Neural cell (in vitro differentiated cells): ENCODE measurements around the gene DNAJC3. TPM values are rescaled to one million over a fixed set of nuclear protein-coding genes. Genes with fewer than 3 reads are reported as not detected.

Experiments
- H2AFZ ChIP-seq: fragments of 200-600, 300-800 bp; sonication (generic), shearing (Covaris generic); 2 replicates; pipeline ENCODE4 v1.6.0; 2014; ENCODE audit warnings: low read depth, mild to moderate bottlenecking, antibody characterized with exemption, low read length, moderate library complexity
- H3F3A ChIP-seq: fragments of 200-600 bp; shearing (Covaris generic); 2 replicates; pipeline ENCODE4 v1.6.1; 2016; ENCODE audit warnings: mild to moderate bottlenecking, moderate library complexity, mixed read lengths, antibody characterized with exemption, low read length; ENCODE audit not compliant: insufficient read depth, poor library complexity, severe bottlenecking
- H3K27ac ChIP-seq: fragments of 200-600, 300-800 bp; sonication (generic), shearing (Covaris generic); 2 replicates; pipeline ENCODE4 v1.5.1; 2014; ENCODE audit warnings: mild to moderate bottlenecking, low read length, moderate library complexity
- H3K27me3 ChIP-seq: fragments of 300-800, 200-600 bp; sonication (generic), shearing (Covaris generic); 2 replicates; pipeline ENCODE4 v1.6.0; 2014; ENCODE audit warnings: mild to moderate bottlenecking, low read depth, low read length, moderate library complexity; ENCODE audit not compliant: insufficient read depth
- H3K36me3 ChIP-seq: fragments of 300-800, 200-600 bp; sonication (generic), shearing (Covaris generic); 2 replicates; pipeline ENCODE4 v1.5.1; 2014; ENCODE audit warnings: mild to moderate bottlenecking, antibody characterized with exemption, low read length, moderate library complexity; ENCODE audit not compliant: insufficient read depth
- H3K4me2 ChIP-seq: fragments of 300-800, 200-600 bp; sonication (generic), shearing (Covaris generic); 2 replicates; pipeline ENCODE4 v1.6.0; 2014; ENCODE audit warnings: mild to moderate bottlenecking, low read length
- H3K4me3 ChIP-seq: fragments of 300-800, 200-600 bp; sonication (generic), shearing (Covaris generic); 2 replicates; pipeline ENCODE4 v1.5.1; 2014; ENCODE audit warnings: mild to moderate bottlenecking, low read length, moderate library complexity
- H3K79me2 ChIP-seq: fragments of 200-600 bp; shearing (Covaris generic); replicated peaks from 2 replicates; pipeline ENCODE4 v1.6.0; 2014; ENCODE audit warnings: mild to moderate bottlenecking, low read length, moderate library complexity; ENCODE audit not compliant: insufficient read depth
- H3K9ac ChIP-seq: fragments of 300-800, 200-600 bp; sonication (generic), shearing (Covaris generic); 2 replicates; pipeline ENCODE4 v1.6.1; 2016; ENCODE audit warnings: mild to moderate bottlenecking, low read length, mixed read lengths
- H3K9me2 ChIP-seq: fragments of 200-600 bp; shearing (Covaris generic); 2 replicates; pipeline ENCODE4 v1.6.1; 2016; ENCODE audit warnings: mild to moderate bottlenecking, low read length, mixed read lengths; ENCODE audit not compliant: insufficient read depth
- H3K9me3 ChIP-seq: fragments of 200-600, 300-800 bp; sonication (generic), shearing (Covaris generic); 2 replicates; pipeline ENCODE4 v1.6.1; 2016; ENCODE audit warnings: mild to moderate bottlenecking, mixed run types, low read length, moderate library complexity, mixed read lengths
- H4K20me1 ChIP-seq: fragments of 200-600 bp; shearing (Covaris generic); 2 replicates; pipeline ENCODE4 v1.6.1; 2016; ENCODE audit warnings: mild to moderate bottlenecking, mixed run types; ENCODE audit not compliant: insufficient read depth
- EP300 ChIP-seq: fragments of 450-650 bp; conservative IDR thresholded peaks from 2 replicates; pipeline ENCODE4 v1.6.1; 2014; ENCODE audit warnings: antibody characterized with exemption, mild to moderate bottlenecking, moderate library complexity; ENCODE audit not compliant: poor library complexity, severe bottlenecking
- EZH2 ChIP-seq: fragments of 200-600, 300-800 bp; shearing (Covaris generic), sonication (generic); IDR thresholded peaks from 2 replicates; pipeline ENCODE4 v1.6.1; 2014; ENCODE audit warnings: antibody characterized with exemption, low read length, borderline replicate concordance, mild to moderate bottlenecking; ENCODE audit not compliant: insufficient read depth, poor library complexity, severe bottlenecking
- MXI1 ChIP-seq: fragments of 450-650 bp; conservative IDR thresholded peaks from 2 replicates; pipeline ENCODE4 v1.6.1; 2014; ENCODE audit warnings: antibody characterized with exemption, mild to moderate bottlenecking; ENCODE audit not compliant: poor library complexity, severe bottlenecking
- POLR2AphosphoS5 ChIP-seq: IDR thresholded peaks from 2 replicates; pipeline ENCODE4 v1.6.1; 2012
- SMC3 ChIP-seq: fragments of 450-650 bp; conservative IDR thresholded peaks from 2 replicates; pipeline ENCODE4 v1.6.1; 2014; ENCODE audit warnings: antibody characterized with exemption, mild to moderate bottlenecking, moderate library complexity; ENCODE audit not compliant: poor library complexity
- TAF1 ChIP-seq: IDR thresholded peaks from 2 replicates; pipeline ENCODE4 v1.6.1; 2012; ENCODE audit warnings: low read depth
- polyA plus RNA-seq: library from polyadenylated mRNA; depleted of rRNA; stranded (reverse); fragments of >200 nt; gene quantifications from 2 replicates; pipeline ENCODE4 v1.2.3, GENCODE V29; 2014
- TF ChIP-seq, protein P1 (sequence below): fragments of 450-650 bp; IDR thresholded peaks from 2 replicates; pipeline ENCODE4 v1.5.1; 2014; ENCODE audit warnings: antibody characterized with exemption, mild to moderate bottlenecking, moderate library complexity; ENCODE audit not compliant: poor library complexity, severe bottlenecking
- TF ChIP-seq, protein P2 (sequence below): IDR thresholded peaks from 2 replicates; pipeline ENCODE4 v1.6.1; 2012; ENCODE audit warnings: borderline replicate concordance

Gene DNAJC3
- polyA plus RNA-seq, 1 donor from 2014 or later = 8.2 TPM

DNA sequence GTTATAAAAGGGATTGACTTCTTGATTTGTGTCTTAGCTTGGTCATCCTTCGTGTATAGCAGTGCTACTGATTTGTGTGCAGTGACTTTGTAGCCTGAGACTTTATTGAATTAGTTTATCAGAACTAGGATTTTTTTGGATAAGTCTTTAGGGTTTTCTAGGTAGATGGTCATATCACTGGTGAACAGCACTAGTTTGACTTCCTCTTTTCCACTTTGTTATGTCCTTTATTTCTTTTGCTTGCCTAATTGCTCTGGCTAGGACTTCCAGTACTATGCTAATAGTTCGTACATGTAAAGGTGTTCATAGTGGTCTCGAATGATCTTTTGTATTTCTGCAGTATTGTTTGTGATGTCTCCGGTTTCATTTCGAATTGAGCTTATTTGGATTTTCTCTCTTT, 145.4 kb downstream of the DNAJC3 start:
- no peaks in the 10 kb centered on the region for H3K36me3 ChIP-seq
- no peaks in the 10 kb centered on the region for H3K9me2 ChIP-seq
- H3K4me2 ChIP-seq = no peak overlapping the region
- H3K9me3 ChIP-seq = no peaks in the 10 kb centered on the region
- H3K27ac ChIP-seq = no peak overlapping the region
- no peak overlapping the region for H3K4me3 ChIP-seq
- no peak overlapping the region for H2AFZ ChIP-seq
- TF ChIP-seq SMC3 (no peak), EP300 (no peak), MXI1 (no peak), TAF1 (no peak), POLR2AphosphoS5 (no peak), EZH2 (no peak)
- TF ChIP-seq, protein P1, sequence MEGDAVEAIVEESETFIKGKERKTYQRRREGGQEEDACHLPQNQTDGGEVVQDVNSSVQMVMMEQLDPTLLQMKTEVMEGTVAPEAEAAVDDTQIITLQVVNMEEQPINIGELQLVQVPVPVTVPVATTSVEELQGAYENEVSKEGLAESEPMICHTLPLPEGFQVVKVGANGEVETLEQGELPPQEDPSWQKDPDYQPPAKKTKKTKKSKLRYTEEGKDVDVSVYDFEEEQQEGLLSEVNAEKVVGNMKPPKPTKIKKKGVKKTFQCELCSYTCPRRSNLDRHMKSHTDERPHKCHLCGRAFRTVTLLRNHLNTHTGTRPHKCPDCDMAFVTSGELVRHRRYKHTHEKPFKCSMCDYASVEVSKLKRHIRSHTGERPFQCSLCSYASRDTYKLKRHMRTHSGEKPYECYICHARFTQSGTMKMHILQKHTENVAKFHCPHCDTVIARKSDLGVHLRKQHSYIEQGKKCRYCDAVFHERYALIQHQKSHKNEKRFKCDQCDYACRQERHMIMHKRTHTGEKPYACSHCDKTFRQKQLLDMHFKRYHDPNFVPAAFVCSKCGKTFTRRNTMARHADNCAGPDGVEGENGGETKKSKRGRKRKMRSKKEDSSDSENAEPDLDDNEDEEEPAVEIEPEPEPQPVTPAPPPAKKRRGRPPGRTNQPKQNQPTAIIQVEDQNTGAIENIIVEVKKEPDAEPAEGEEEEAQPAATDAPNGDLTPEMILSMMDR = no peak
- TF ChIP-seq, protein P2, sequence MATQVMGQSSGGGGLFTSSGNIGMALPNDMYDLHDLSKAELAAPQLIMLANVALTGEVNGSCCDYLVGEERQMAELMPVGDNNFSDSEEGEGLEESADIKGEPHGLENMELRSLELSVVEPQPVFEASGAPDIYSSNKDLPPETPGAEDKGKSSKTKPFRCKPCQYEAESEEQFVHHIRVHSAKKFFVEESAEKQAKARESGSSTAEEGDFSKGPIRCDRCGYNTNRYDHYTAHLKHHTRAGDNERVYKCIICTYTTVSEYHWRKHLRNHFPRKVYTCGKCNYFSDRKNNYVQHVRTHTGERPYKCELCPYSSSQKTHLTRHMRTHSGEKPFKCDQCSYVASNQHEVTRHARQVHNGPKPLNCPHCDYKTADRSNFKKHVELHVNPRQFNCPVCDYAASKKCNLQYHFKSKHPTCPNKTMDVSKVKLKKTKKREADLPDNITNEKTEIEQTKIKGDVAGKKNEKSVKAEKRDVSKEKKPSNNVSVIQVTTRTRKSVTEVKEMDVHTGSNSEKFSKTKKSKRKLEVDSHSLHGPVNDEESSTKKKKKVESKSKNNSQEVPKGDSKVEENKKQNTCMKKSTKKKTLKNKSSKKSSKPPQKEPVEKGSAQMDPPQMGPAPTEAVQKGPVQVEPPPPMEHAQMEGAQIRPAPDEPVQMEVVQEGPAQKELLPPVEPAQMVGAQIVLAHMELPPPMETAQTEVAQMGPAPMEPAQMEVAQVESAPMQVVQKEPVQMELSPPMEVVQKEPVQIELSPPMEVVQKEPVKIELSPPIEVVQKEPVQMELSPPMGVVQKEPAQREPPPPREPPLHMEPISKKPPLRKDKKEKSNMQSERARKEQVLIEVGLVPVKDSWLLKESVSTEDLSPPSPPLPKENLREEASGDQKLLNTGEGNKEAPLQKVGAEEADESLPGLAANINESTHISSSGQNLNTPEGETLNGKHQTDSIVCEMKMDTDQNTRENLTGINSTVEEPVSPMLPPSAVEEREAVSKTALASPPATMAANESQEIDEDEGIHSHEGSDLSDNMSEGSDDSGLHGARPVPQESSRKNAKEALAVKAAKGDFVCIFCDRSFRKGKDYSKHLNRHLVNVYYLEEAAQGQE = no peak
- H4K20me1 ChIP-seq = no peaks in the 10 kb centered on the region
- H3K27me3 ChIP-seq = no peaks in the 10 kb centered on the region
- no peaks in the 10 kb centered on the region for H3F3A ChIP-seq
- H3K79me2 ChIP-seq = no peaks in the 10 kb centered on the region
- no peak overlapping the region for H3K9ac ChIP-seq

DNA sequence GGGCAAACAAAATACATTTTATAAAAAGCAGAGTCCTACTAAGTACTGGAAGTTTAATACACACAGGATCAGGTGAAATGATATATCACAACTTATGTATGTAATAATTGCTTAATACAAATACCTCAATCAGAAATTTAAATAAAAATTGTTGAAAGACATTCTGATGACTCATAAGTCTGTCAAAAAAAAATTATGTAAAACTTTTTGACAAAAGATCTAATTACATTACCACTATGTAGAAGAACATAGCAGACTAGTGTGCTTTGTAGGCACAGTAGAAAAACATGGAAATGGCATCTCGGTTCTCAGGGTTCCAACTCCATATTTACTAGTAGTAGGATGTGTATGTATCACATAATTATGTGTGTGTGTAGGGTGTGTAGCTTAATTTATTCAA, 156.2 kb downstream of the DNAJC3 start:
- no peak for TF ChIP-seq EP300
- TF ChIP-seq, protein P1 = no peak
- H3K36me3 ChIP-seq = no peaks in the 10 kb centered on the region

More for the DNA sequence above, 156.2 kb downstream of the DNAJC3 start:
- Histone ChIP-seq H2AFZ (no peak overlapping the region), H3K9me2 (no peaks in the 10 kb centered on the region), H3F3A (no peaks in the 10 kb centered on the region), H3K27ac (no peak overlapping the region), H3K9me3 (no peaks in the 10 kb centered on the region), H3K4me2 (no peak overlapping the region), H3K9ac (no peak overlapping the region), H3K79me2 (no peaks in the 10 kb centered on the region), H3K27me3 (no peaks in the 10 kb centered on the region), H3K4me3 (no peak overlapping the region), H4K20me1 (no peaks in the 10 kb centered on the region)
